Raji (cell line): Measurements from ENCODE around the gene CLIC5.

ENCODE experiments used
- POLR2A ChIP-seq: IDR thresholded peaks from 2 replicates; pipeline ENCODE4 v1.6.1; 2011; ENCODE audit warnings: low read depth, low read length, control low read depth; ENCODE audit not compliant: insufficient read depth

Gene CLIC5

GRCh38 chr6:45843848-45844521 is 171.7 kb downstream of the CLIC5 start:
- TF ChIP-seq POLR2A: no peak

- TF ChIP-seq POLR2A: no peak
Observed at GRCh38 chr6:45841062-45841461, 174.6 kb downstream of the CLIC5 start.

GRCh38 chr6:45838996-45839395 is 176.7 kb downstream of the CLIC5 start:
- no peak for TF ChIP-seq POLR2A

- TF ChIP-seq POLR2A: no peak
Observed at GRCh38 chr6:45838451-45838850, 177.2 kb downstream of the CLIC5 start.

- TF ChIP-seq POLR2A: no peak
Observed at GRCh38 chr6:45837541-45838200, 178.0 kb downstream of the CLIC5 start.

- TF ChIP-seq POLR2A: no peak
Observed at GRCh38 chr6:45836984-45837383, 178.7 kb downstream of the CLIC5 start.

GRCh38 chr6:45836438-45836824 is 179.2 kb downstream of the CLIC5 start:
- no peak for TF ChIP-seq POLR2A

- no peak for TF ChIP-seq POLR2A
Observed at GRCh38 chr6:45835721-45836437, 179.8 kb downstream of the CLIC5 start.

- TF ChIP-seq POLR2A: no peak
Observed at GRCh38 chr6:45832063-45832462, 183.6 kb downstream of the CLIC5 start.
